HCT116 (cell line): Measurements from ENCODE around the gene AKR7A3. TPM values are rescaled to one million over a fixed set of nuclear protein-coding genes. Genes with fewer than 3 reads are reported as not detected.

Source experiments
- ATAC-seq: fragments of 200-7000 bp; cut with Tn5 transposase; 2 replicates; pipeline ENCODE4 v1.9.1; 2020; ENCODE audit warnings: mild to moderate bottlenecking, moderate library complexity
- BruUV-seq: library from RNA; stranded (reverse); fragments of 400-500 nt; replicated peaks from 2 replicates; lab custom pipeline; 2021; lab: Mats Ljungman, UMichigan
- CTCF ChIA-PET: fragments of 300-600 bp; sonication (Branson Sonifier 250); formaldehyde crosslinking; loops from one replicate; lab custom pipeline; 2021; ENCODE audit warnings: antibody characterized with exemption; lab: Charles Lee
- POLR2A ChIA-PET: fragments of 300-600, 350-600 bp; sonication (Branson Sonifier 250); formaldehyde crosslinking; loops from one replicate; lab custom pipeline; 2021; ENCODE audit warnings: antibody characterized with exemption; lab: Charles Lee
- RAD21 ChIA-PET, 2 experiments: fragments of 300-600 bp; sonication (Branson Sonifier 250); formaldehyde crosslinking; loops; one replicate each; lab custom pipeline; 2023; ENCODE audit warnings: low total read pairs in 2 of 2; ENCODE audit not compliant: uncharacterized antibody in 2 of 2, unreplicated experiment in 2 of 2, low non-redundant PET in 1 of 2; lab: Charles Lee
- DNase-seq: peaks from one replicate; pipeline ENCODE4 v3.0.0-alpha.2; 2010; ENCODE audit warnings: low read depth, low spot score
- H2AFZ ChIP-seq: fragments of 200-600 bp; shearing (Covaris generic), sonication (generic); 2 replicates; pipeline ENCODE4 v1.6.1; 2017; ENCODE audit warnings: low read depth, mixed run types, mixed read lengths, antibody characterized with exemption, low read length; ENCODE audit not compliant: poor library complexity, severe bottlenecking
- H3K27ac ChIP-seq: 2 replicates; pipeline ENCODE4 v1.5.1; 2012; ENCODE audit warnings: low read depth, low read length
- H3K27me3 ChIP-seq: fragments of 200-600 bp; sonication (generic); 2 replicates; pipeline ENCODE4 v1.6.1; 2016; ENCODE audit warnings: mixed run types, low read length, mixed read lengths; ENCODE audit not compliant: insufficient read depth
- H3K36me3 ChIP-seq, 2 experiments: fragments of 200-500 bp in 1 of 2; fragments of 200-600 bp in 1 of 2; sonication (Bioruptor generic) in 1 of 2; sonication (generic) in 1 of 2; 2 replicates each; pipeline versions ENCODE4 v1.5.1 to v1.6.1; 2014 to 2016; ENCODE audit warnings: low read length in 2 of 2, inconsistent platforms in 1 of 2, mixed read lengths in 1 of 2, mixed run types in 1 of 2; ENCODE audit not compliant: insufficient read depth in 2 of 2, control insufficient read depth in 1 of 2
- H3K4me1 ChIP-seq, 2 experiments: fragments of 200-600 bp in 1 of 2; sonication (generic) in 1 of 2; 2 replicates each; pipeline versions ENCODE4 v1.5.1 to v1.6.1; 2012 to 2017; ENCODE audit warnings: low read length in 2 of 2, inconsistent platforms in 1 of 2, mild to moderate bottlenecking in 1 of 2, mixed read lengths in 1 of 2, mixed run types in 1 of 2, moderate library complexity in 1 of 2; ENCODE audit not compliant: insufficient read depth in 2 of 2, control insufficient read depth in 1 of 2
- H3K4me2 ChIP-seq: fragments of 200-600 bp; sonication (generic); 2 replicates; pipeline ENCODE4 v1.6.1; 2017; ENCODE audit warnings: mixed run types, low read length, mixed read lengths
- H3K4me3 ChIP-seq, 2 experiments: fragments of 200-600 bp in 1 of 2; sonication (generic) in 1 of 2; replicated peaks in 1 of 2; 2 replicates each; pipeline ENCODE4 v1.5.1; 2011 to 2016; ENCODE audit warnings: low read length in 2 of 2, control low read depth in 1 of 2, low read depth in 1 of 2, mild to moderate bottlenecking in 1 of 2, mixed read lengths in 1 of 2, mixed run types in 1 of 2
- H3K79me2 ChIP-seq: fragments of 200-600 bp; sonication (generic); 2 replicates; pipeline ENCODE4 v1.6.1; 2017; ENCODE audit warnings: mild to moderate bottlenecking, mixed run types, low read length, moderate library complexity, mixed read lengths; ENCODE audit not compliant: insufficient read depth
- H3K9ac ChIP-seq: fragments of 200-600 bp; sonication (generic); 2 replicates; pipeline ENCODE4 v1.6.1; 2016; ENCODE audit warnings: low read length, mixed read lengths
- H3K9me2 ChIP-seq: fragments of 200-600 bp; sonication (generic), shearing (Covaris generic); 2 replicates; pipeline ENCODE4 v1.6.1; 2017; ENCODE audit warnings: mixed run types, mild to moderate bottlenecking, moderate library complexity; ENCODE audit not compliant: insufficient read depth
- H3K9me3 ChIP-seq, 2 experiments: fragments of 200-500 bp in 1 of 2; fragments of 200-600 bp in 1 of 2; sonication (Bioruptor generic) in 1 of 2; sonication (generic) in 1 of 2; 2 replicates each; pipeline ENCODE4 v1.6.1; 2014 to 2017; ENCODE audit warnings: low read length in 2 of 2, mixed read lengths in 2 of 2, inconsistent platforms in 1 of 2, low read depth in 1 of 2, mild to moderate bottlenecking in 1 of 2, mixed run types in 1 of 2, moderate library complexity in 1 of 2; ENCODE audit not compliant: control insufficient read depth in 1 of 2, insufficient read depth in 1 of 2
- H4K20me1 ChIP-seq: fragments of 200-600 bp; sonication (generic), shearing (Covaris generic); 2 replicates; pipeline ENCODE4 v1.6.1; 2017; ENCODE audit warnings: mixed run types, mild to moderate bottlenecking, moderate library complexity; ENCODE audit not compliant: insufficient read depth
- CBX3 ChIP-seq: IDR thresholded peaks from 2 replicates; pipeline ENCODE4 v1.6.1; 2012; ENCODE audit warnings: low read depth
- CEBPB ChIP-seq: IDR thresholded peaks from 2 replicates; pipeline ENCODE4 v1.6.1; 2012; ENCODE audit warnings: low read depth
- EGR1 ChIP-seq: IDR thresholded peaks from 2 replicates; pipeline ENCODE4 v1.6.1; 2012; ENCODE audit warnings: low read depth
- ELF1 ChIP-seq: IDR thresholded peaks from 2 replicates; pipeline ENCODE4 v1.6.1; 2012; ENCODE audit warnings: low read depth, borderline replicate concordance
- POLR2A ChIP-seq: IDR thresholded peaks from 2 replicates; pipeline ENCODE4 v1.7.0; 2011; ENCODE audit warnings: borderline replicate concordance; ENCODE audit not compliant: insufficient read depth, insufficient read length; ENCODE audit errors: extremely low read depth
- POLR2AphosphoS5 ChIP-seq: IDR thresholded peaks from 2 replicates; pipeline ENCODE4 v1.6.1; 2011; ENCODE audit warnings: mild to moderate bottlenecking, low read depth, low read length, moderate library complexity
- RAD21 ChIP-seq: IDR thresholded peaks from 2 replicates; pipeline ENCODE4 v1.6.1; 2012; ENCODE audit warnings: low read depth, mild to moderate bottlenecking
- SIN3A ChIP-seq: IDR thresholded peaks from 2 replicates; pipeline ENCODE4 v1.6.1; 2012; ENCODE audit warnings: low read depth
- SP1 ChIP-seq: IDR thresholded peaks from 2 replicates; pipeline ENCODE4 v1.6.1; 2012; ENCODE audit warnings: low read depth
- SRF ChIP-seq: IDR thresholded peaks from 2 replicates; pipeline ENCODE4 v1.6.1; 2012; ENCODE audit warnings: low read depth
- TCF7L2 ChIP-seq: IDR thresholded peaks from 2 replicates; pipeline ENCODE4 v1.7.0; 2011; ENCODE audit warnings: borderline replicate concordance, inconsistent platforms; ENCODE audit not compliant: insufficient read depth, insufficient read length; ENCODE audit errors: extremely low read depth
- YY1 ChIP-seq: IDR thresholded peaks from 2 replicates; pipeline ENCODE4 v1.6.1; 2011; ENCODE audit warnings: low read length, low read depth, moderate library complexity, mild to moderate bottlenecking; ENCODE audit not compliant: insufficient replicate concordance; ENCODE audit errors: extremely low read depth
- ZNF274 ChIP-seq: fragments of 200-500 bp; sonication (Bioruptor generic); IDR thresholded peaks from 2 replicates; pipeline ENCODE4 v1.6.1; 2014; ENCODE audit warnings: mild to moderate bottlenecking, low read depth, low read length, inconsistent platforms
- intact Hi-C: fragments of 100-400 bp; cut with micrococcal nuclease; formaldehyde crosslinking; loops from 2 replicates; pipeline ENCODE4 v1.10.0; 2022
- total RNA-seq: library from RNA; stranded (reverse); gene quantifications from one replicate; pipeline ENCODE4 v1.2.1, GENCODE V29; 2021; ENCODE audit not compliant: unreplicated experiment
- TF ChIP-seq, protein P1 (sequence below), 3 experiments: fragments of 200-600 bp in 1 of 3; sonication (generic) in 1 of 3; IDR thresholded peaks in 2 of 3; conservative IDR thresholded peaks in 1 of 3; 2 replicates each; pipeline ENCODE4 v1.5.1; 2012 to 2017; ENCODE audit warnings: low read depth in 2 of 3, low read length in 2 of 3, antibody characterized with exemption in 1 of 3, borderline replicate concordance in 1 of 3, control low read depth in 1 of 3, mild to moderate bottlenecking in 1 of 3, mixed read lengths in 1 of 3, mixed run types in 1 of 3, moderate library complexity in 1 of 3; ENCODE audit not compliant: insufficient read depth in 1 of 3
- TF ChIP-seq, protein P2 (sequence below): IDR thresholded peaks from 2 replicates; pipeline ENCODE4 v1.6.1; 2012
- TF ChIP-seq, protein P3 (sequence below): IDR thresholded peaks from 2 replicates; pipeline ENCODE4 v1.6.1; 2011; ENCODE audit warnings: mild to moderate bottlenecking, low read length, moderate library complexity; ENCODE audit not compliant: insufficient replicate concordance; ENCODE audit errors: extremely low read depth

The AKR7A3 gene
- total RNA-seq, 1 experiment from 2014 or later, result 1.7 TPM

DNA sequence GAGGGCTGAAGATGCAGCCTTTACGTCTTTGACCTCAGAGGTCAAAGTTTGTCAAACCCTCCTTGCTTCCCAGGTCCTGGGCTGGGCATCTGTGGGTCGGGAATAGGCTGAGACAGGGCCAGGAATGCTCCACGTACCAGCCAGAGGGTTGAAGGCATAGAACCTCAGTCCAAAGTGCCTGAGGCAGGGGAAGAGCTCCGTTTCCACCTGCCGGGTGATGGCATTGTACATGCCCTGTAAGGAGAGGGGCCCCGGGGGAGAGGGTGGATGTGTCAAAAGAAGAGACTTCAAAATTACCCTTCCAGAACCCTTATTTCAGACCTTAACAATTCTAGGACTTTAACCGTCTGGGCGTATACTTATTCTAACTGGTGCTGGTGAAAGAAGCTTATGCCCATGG, 3.7 kb downstream of the AKR7A3 start:
- no peak overlapping the region for H3K27ac ChIP-seq
- peaks cover 0 to 5% of the 10 kb centered on the region in 2 experiments; a peak in 1 of 4 replicates for H3K4me1 ChIP-seq
- no peak overlapping the region for H2AFZ ChIP-seq
- no peak for ATAC-seq
- RAD21 ChIA-PET, result no interaction called here
- no peaks in the 10 kb centered on the region for H3K79me2 ChIP-seq
- no peak for DNase-seq
- H4K20me1 ChIP-seq, result no peaks in the 10 kb centered on the region
- no peaks in the 10 kb centered on the region for H3K9me3 ChIP-seq
- H3K4me2 ChIP-seq, result no peak overlapping the region
- intact Hi-C loops, result no loop called here
- no peak overlapping the region for H3K4me3 ChIP-seq
- no peak for TF ChIP-seq POLR2A
- no peak for TF ChIP-seq EGR1
- no peak for TF ChIP-seq CEBPB
- TF ChIP-seq, protein P1, sequence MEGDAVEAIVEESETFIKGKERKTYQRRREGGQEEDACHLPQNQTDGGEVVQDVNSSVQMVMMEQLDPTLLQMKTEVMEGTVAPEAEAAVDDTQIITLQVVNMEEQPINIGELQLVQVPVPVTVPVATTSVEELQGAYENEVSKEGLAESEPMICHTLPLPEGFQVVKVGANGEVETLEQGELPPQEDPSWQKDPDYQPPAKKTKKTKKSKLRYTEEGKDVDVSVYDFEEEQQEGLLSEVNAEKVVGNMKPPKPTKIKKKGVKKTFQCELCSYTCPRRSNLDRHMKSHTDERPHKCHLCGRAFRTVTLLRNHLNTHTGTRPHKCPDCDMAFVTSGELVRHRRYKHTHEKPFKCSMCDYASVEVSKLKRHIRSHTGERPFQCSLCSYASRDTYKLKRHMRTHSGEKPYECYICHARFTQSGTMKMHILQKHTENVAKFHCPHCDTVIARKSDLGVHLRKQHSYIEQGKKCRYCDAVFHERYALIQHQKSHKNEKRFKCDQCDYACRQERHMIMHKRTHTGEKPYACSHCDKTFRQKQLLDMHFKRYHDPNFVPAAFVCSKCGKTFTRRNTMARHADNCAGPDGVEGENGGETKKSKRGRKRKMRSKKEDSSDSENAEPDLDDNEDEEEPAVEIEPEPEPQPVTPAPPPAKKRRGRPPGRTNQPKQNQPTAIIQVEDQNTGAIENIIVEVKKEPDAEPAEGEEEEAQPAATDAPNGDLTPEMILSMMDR (IDR thresholded peaks at IDR 0.05 in 2 of 3, conservative IDR thresholded peaks at IDR 0.05 in 1 of 3; ENCODE audit: borderline replicate concordance in 1 of 3, insufficient read depth in 1 of 3, low read depth in 2 of 3, low read length in 2 of 3), result no peak
- TF ChIP-seq, all 23 proteins: peak for 0
- no peaks in the 10 kb centered on the region for H3K36me3 ChIP-seq
- no TSS peak for BruUV-seq
- POLR2A ChIA-PET, result no interaction called here
- no peaks in the 10 kb centered on the region for H3K9me2 ChIP-seq
- no peak overlapping the region for H3K9ac ChIP-seq
- CTCF ChIA-PET, result interaction anchor here (0.6 kb wide), 1 partner anchor 15 kb away, joined by 3 read pairs; no protein-coding TSS in a partner anchor
- no peaks in the 10 kb centered on the region for H3K27me3 ChIP-seq

DNA sequence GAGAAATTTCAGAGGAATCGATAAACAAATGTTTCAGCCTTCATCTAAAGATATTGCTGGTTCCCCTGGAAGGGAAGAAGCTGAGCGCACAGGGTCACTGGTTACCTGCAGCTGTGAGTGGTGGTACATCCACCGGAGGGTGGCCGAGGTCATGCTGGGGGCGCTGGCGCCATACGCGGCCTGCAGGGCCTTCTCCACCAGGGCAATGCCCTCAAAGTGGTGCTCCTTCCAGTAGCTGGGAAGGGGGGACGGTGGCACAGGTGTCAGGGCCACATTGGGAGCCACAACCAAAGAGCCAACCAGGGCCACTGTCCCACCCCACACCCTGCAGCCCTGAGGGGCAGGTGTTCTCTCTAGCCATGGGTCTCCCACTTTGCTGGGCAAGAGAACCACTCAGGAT, 4.7 kb downstream of the AKR7A3 start:
- no peak overlapping the region for H3K27ac ChIP-seq
- ChIA-PET RAD21 (no interaction called here), CTCF (no interaction called here), POLR2A (no interaction called here)
- intact Hi-C loops, result no loop called here
- H3K9me3 ChIP-seq, result no peaks in the 10 kb centered on the region
- H3K4me1 ChIP-seq, result peaks cover 0 to 1% of the 10 kb centered on the region in 2 experiments; a peak in 1 of 4 replicates
- BruUV-seq, result no TSS peak
- no peaks in the 10 kb centered on the region for H4K20me1 ChIP-seq
- no peak overlapping the region for H3K4me2 ChIP-seq
- H3K27me3 ChIP-seq, result no peaks in the 10 kb centered on the region
- no peak overlapping the region for H3K9ac ChIP-seq
- no peak overlapping the region for H3K4me3 ChIP-seq
- DNase-seq (no peak), ATAC-seq (no peak)
- no peaks in the 10 kb centered on the region for H3K36me3 ChIP-seq
- H3K79me2 ChIP-seq, result no peaks in the 10 kb centered on the region
- no peak for TF ChIP-seq CBX3
- TF ChIP-seq ZNF274, result no peak
- TF ChIP-seq RAD21, result no peak
- TF ChIP-seq, protein P2, sequence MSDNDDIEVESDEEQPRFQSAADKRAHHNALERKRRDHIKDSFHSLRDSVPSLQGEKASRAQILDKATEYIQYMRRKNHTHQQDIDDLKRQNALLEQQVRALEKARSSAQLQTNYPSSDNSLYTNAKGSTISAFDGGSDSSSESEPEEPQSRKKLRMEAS, result no peak
- TF ChIP-seq SIN3A, result no peak
- no peak for TF ChIP-seq YY1
- TF ChIP-seq POLR2AphosphoS5, result no peak
- no peak for TF ChIP-seq ELF1
- no peak for TF ChIP-seq SP1
- no peak for TF ChIP-seq TCF7L2
- TF ChIP-seq, protein P3, sequence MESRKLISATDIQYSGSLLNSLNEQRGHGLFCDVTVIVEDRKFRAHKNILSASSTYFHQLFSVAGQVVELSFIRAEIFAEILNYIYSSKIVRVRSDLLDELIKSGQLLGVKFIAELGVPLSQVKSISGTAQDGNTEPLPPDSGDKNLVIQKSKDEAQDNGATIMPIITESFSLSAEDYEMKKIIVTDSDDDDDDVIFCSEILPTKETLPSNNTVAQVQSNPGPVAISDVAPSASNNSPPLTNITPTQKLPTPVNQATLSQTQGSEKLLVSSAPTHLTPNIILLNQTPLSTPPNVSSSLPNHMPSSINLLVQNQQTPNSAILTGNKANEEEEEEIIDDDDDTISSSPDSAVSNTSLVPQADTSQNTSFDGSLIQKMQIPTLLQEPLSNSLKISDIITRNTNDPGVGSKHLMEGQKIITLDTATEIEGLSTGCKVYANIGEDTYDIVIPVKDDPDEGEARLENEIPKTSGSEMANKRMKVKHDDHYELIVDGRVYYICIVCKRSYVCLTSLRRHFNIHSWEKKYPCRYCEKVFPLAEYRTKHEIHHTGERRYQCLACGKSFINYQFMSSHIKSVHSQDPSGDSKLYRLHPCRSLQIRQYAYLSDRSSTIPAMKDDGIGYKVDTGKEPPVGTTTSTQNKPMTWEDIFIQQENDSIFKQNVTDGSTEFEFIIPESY, result no peak
- no peak for TF ChIP-seq SRF
- no peak overlapping the region for H2AFZ ChIP-seq
- H3K9me2 ChIP-seq, result no peaks in the 10 kb centered on the region
